Measurements from ENCODE around the gene IFT25.

DNA sequence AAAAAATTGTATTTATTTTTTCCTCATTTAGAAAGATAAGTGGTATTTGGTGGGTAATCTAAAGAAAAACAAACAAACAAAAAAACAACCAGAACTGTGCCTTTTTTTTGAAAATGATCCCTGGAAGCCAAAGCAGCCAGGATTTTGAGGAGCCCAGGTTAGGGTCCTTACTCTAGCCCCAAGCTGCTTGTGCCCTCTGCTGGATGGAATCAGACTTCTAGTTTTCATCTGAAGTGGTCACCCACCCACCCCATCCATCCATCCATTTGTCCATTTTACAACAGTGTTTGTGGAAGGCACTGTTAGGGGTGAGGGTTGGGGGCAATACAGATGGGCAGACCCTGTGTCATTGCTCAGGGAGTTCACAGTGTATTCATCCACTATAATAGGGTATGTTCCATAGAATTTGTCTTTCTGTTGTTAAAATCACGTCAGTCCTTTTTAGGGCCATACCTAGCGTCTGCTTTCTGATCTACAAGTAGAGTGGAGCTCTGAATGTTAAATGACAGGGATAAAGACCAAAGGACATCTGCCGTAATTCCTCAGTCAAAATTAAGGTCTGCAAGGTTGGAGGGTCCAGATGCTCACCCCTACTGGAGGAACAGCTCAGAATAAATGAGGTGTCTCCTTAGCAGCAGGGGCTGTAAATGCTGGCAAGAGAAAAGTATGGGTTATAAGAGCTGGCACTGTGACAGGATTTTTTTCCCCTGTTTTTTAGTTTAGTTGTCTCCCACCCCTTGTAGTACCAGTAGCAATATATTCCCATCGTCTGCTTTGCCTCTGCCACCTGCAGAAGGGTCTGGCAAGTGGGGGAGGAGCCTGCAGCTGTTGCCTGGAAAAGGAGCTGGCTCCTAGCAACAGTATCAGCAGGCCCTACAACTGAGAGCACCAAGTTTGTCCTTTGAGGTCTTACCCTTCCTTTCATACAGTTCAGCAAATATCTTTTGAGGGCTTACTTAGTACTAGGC, 3.8 kb upstream of the IFT25 start:
- TF ChIP-seq POLR2A (IDR thresholded peaks at IDR 0.05), result no peak
- TF ChIP-seq CTCF (IDR thresholded peaks at IDR 0.05), result no peak
